GM23248 (cell line): ENCODE data around the gene SEMA7A. TPM values are rescaled to one million over a fixed set of nuclear protein-coding genes. Genes with fewer than 3 reads are reported as not detected.

Source experiments
- DNase-seq: peaks from one replicate; pipeline ENCODE4 v3.0.0-alpha.2; 2015
- H2AFZ ChIP-seq: fragments of 200-600 bp; sonication (generic); 2 replicates; pipeline ENCODE4 v1.6.1; 2016; ENCODE audit warnings: antibody characterized with exemption
- H3F3A ChIP-seq: fragments of 200-600 bp; sonication (generic); 2 replicates; pipeline ENCODE4 v1.6.1; 2016; ENCODE audit warnings: mild to moderate bottlenecking, antibody characterized with exemption, mixed run types; ENCODE audit not compliant: insufficient read depth
- H3K27ac ChIP-seq: fragments of 200-600 bp; sonication (generic); 2 replicates; pipeline ENCODE4 v1.5.1; 2016; ENCODE audit warnings: mild to moderate bottlenecking
- H3K27me3 ChIP-seq: fragments of 200-600 bp; sonication (generic); replicated peaks from 2 replicates; pipeline ENCODE4 v1.6.1; 2016; ENCODE audit warnings: mild to moderate bottlenecking; ENCODE audit not compliant: insufficient read depth
- H3K36me3 ChIP-seq: fragments of 200-600 bp; sonication (generic); 2 replicates; pipeline ENCODE4 v1.6.1; 2016; ENCODE audit warnings: low read depth, mild to moderate bottlenecking
- H3K4me1 ChIP-seq: fragments of 200-600 bp; sonication (generic); 2 replicates; pipeline ENCODE4 v1.6.1; 2016; ENCODE audit warnings: mild to moderate bottlenecking; ENCODE audit not compliant: insufficient read depth
- H3K4me2 ChIP-seq: fragments of 200-600 bp; sonication (generic); one replicate; pipeline ENCODE4 v1.6.1; 2016; ENCODE audit warnings: mild to moderate bottlenecking; ENCODE audit not compliant: unreplicated experiment
- H3K4me3 ChIP-seq: fragments of 200-600 bp; sonication (generic); 2 replicates; pipeline ENCODE4 v1.5.1; 2016; ENCODE audit warnings: mild to moderate bottlenecking
- H3K79me2 ChIP-seq: fragments of 200-600 bp; sonication (generic); 2 replicates; pipeline ENCODE4 v1.6.1; 2016; ENCODE audit warnings: mild to moderate bottlenecking; ENCODE audit not compliant: insufficient read depth
- H3K9ac ChIP-seq: fragments of 200-600 bp; sonication (generic); 2 replicates; pipeline ENCODE4 v1.6.1; 2016; ENCODE audit warnings: mild to moderate bottlenecking
- H3K9me2 ChIP-seq: fragments of 200-600 bp; sonication (generic); 2 replicates; pipeline ENCODE4 v1.6.1; 2016; ENCODE audit warnings: mixed run types, mild to moderate bottlenecking, moderate library complexity; ENCODE audit not compliant: insufficient read depth
- H3K9me3 ChIP-seq: fragments of 200-600 bp; sonication (generic); one replicate; pipeline ENCODE4 v1.6.1; 2017; ENCODE audit warnings: low read depth
- H4K20me1 ChIP-seq: fragments of 200-600 bp; sonication (generic); 2 replicates; pipeline ENCODE4 v1.6.0; 2016; ENCODE audit not compliant: insufficient read depth
- EZH2 ChIP-seq: fragments of 200-600 bp; sonication (generic); IDR thresholded peaks from 2 replicates; pipeline ENCODE4 v1.6.1; 2018; ENCODE audit warnings: antibody characterized with exemption, mild to moderate bottlenecking; ENCODE audit not compliant: insufficient read depth, poor library complexity, severe bottlenecking
- EZH2phosphoT487 ChIP-seq: fragments of 200-600 bp; sonication (generic); IDR thresholded peaks from 2 replicates; pipeline ENCODE4 v1.6.1; 2018; ENCODE audit warnings: antibody characterized with exemption, moderate library complexity, mild to moderate bottlenecking, low read depth; ENCODE audit not compliant: insufficient read depth
- WGBS, 2 experiments: methylation state at CpG; one replicate each; pipeline ENCODE4 v1.1.6; 2015 to 2017; ENCODE audit warnings: low lambda C conversion rate in 2 of 2, low coverage in 1 of 2; ENCODE audit errors: missing lambda C conversion rate in 2 of 2; 5-methylcytosine and 5-hydroxymethylcytosine counted together
- in situ Hi-C: fragments of 300-500 bp; cut with MboI; formaldehyde crosslinking; loops from 2 replicates; pipeline ENCODE4 v1.15.0; 2020
- polyA plus RNA-seq: library from polyadenylated mRNA; unstranded; fragments of >200 nt; fragmentation: Nextera tagmentation; extraction: Ambion mirVana; gene quantifications from 2 replicates; pipeline ENCODE4 v1.2.1, GENCODE V29; 2016
- total RNA-seq: library from RNA; depleted of rRNA; stranded (reverse); fragments of >200 nt; shearing (Covaris generic); gene quantifications from 2 replicates; pipeline ENCODE4 v1.2.3, GENCODE V29; 2014

SEMA7A gene
- total and polyA plus RNA-seq, 2 experiments from 2014 or later = 42.3 to 132 TPM

DNA sequence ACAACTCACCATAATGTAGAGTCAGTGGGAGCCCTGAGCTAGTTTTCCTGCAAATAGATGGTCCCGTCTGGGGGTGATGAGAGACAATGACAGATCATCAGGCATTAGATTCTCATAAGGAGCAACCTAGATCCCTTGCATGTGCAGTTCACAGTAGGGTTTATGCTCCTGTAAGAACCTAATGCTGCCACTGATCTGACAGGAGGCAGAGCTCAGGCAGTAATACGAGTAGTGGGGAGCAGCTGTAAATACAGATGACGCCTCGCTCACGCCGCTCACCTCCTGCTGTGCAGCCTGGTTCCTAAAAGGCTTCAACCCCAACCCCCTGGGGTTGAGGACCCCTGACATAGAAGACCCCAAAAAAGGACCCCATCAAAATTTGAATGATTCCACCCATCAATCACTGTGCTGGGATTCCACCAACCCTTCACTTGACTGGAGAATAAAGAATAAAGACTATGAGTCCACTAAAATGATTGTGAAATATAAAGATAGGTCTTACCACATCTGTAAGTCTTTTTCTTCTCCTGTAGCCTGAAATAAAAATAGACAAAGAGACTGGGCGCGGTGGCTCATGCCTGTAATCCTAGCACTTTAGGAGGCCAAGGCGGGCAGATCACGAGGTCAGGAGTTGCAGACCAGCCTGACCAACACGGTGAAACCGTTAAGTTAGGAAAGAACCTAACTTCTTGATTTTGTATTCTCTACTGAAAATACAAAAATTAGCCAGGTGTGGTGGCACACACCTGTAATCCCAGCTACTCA is 37.1 kb upstream of the SEMA7A start:
- H2AFZ ChIP-seq = no peak overlapping the region
- no peak overlapping the region for H3K4me3 ChIP-seq
- H3K9me3 ChIP-seq = no peaks in the 10 kb centered on the region
- H3K4me2 ChIP-seq = no peak overlapping the region
- no peaks in the 10 kb centered on the region for H3K79me2 ChIP-seq
- WGBS, 2 experiments = 93 to 98% methylated on average over 12 of the region's 12 CpGs
- in situ Hi-C loops = no loop called here
- no peak overlapping the region for H3K27ac ChIP-seq
- no peaks in the 10 kb centered on the region for H3K4me1 ChIP-seq
- H3K9ac ChIP-seq = no peak overlapping the region
- H3F3A ChIP-seq = no peaks in the 10 kb centered on the region
- TF ChIP-seq EZH2 = no peak
- no peak for TF ChIP-seq EZH2phosphoT487
- no peak for DNase-seq
- no peaks in the 10 kb centered on the region for H3K9me2 ChIP-seq
- H3K36me3 ChIP-seq = no peaks in the 10 kb centered on the region
- no peaks in the 10 kb centered on the region for H3K27me3 ChIP-seq
- no peaks in the 10 kb centered on the region for H4K20me1 ChIP-seq

GRCh38 chr15:74468341-74469032 is 34.7 kb upstream of the SEMA7A start:
- DNase-seq = no peak
- Histone ChIP-seq H3F3A (no peaks in the 10 kb centered on the region), H3K9me3 (no peaks in the 10 kb centered on the region), H3K27me3 (no peaks in the 10 kb centered on the region), H3K4me3 (no peak overlapping the region), H2AFZ (no peak overlapping the region), H3K27ac (no peak overlapping the region), H3K79me2 (peaks cover 3% of the 10 kb centered on the region; the same call in 1 of the 2 replicates), H3K4me1 (no peaks in the 10 kb centered on the region), H4K20me1 (no peaks in the 10 kb centered on the region), H3K9ac (no peak overlapping the region), H3K4me2 (no peak overlapping the region), H3K9me2 (no peaks in the 10 kb centered on the region), H3K36me3 (no peaks in the 10 kb centered on the region)
- no peak for TF ChIP-seq EZH2phosphoT487
- TF ChIP-seq EZH2 = no peak
- in situ Hi-C loops = no loop called here
- 96 to 100% methylated on average over 6 of the region's 6 CpGs for WGBS, 2 experiments

- DNase-seq = no peak
- H4K20me1 ChIP-seq = no peaks in the 10 kb centered on the region
- no peaks in the 10 kb centered on the region for H3K36me3 ChIP-seq
- H3K4me2 ChIP-seq = no peak overlapping the region
- in situ Hi-C loops = no loop called here
- 94 to 98% methylated on average over 1 of the region's 1 CpG for WGBS, 2 experiments
- H3K27me3 ChIP-seq = no peaks in the 10 kb centered on the region
- H2AFZ ChIP-seq = no peak overlapping the region
- H3K4me3 ChIP-seq = no peak overlapping the region
- no peak overlapping the region for H3K27ac ChIP-seq
- H3K79me2 ChIP-seq = peaks cover 20% of the 10 kb centered on the region
- no peaks in the 10 kb centered on the region for H3K9me2 ChIP-seq
- no peaks in the 10 kb centered on the region for H3K9me3 ChIP-seq
- H3K4me1 ChIP-seq = no peaks in the 10 kb centered on the region
- peaks cover 2% of the 10 kb centered on the region; the same call in 1 of the 2 replicates for H3F3A ChIP-seq
- TF ChIP-seq EZH2 = no peak
- no peak for TF ChIP-seq EZH2phosphoT487
- no peak overlapping the region for H3K9ac ChIP-seq
These were observed 32.8 kb upstream of the SEMA7A start for GRCh38 chr15:74466570-74466969.

- TF ChIP-seq EZH2phosphoT487 (no peak), EZH2 (no peak)
- WGBS, 2 experiments = 93 to 100% methylated on average over 2 of the region's 2 CpGs
- no peak for DNase-seq
- H3K36me3 ChIP-seq = no peaks in the 10 kb centered on the region
- H3K27me3 ChIP-seq = no peaks in the 10 kb centered on the region
- H3K4me3 ChIP-seq = no peak overlapping the region
- no peak overlapping the region for H3K9ac ChIP-seq
- H3K79me2 ChIP-seq = peaks cover 28% of the 10 kb centered on the region
- H4K20me1 ChIP-seq = no peaks in the 10 kb centered on the region
- no peak overlapping the region for H3K4me2 ChIP-seq
- H3K4me1 ChIP-seq = 0 out of 2 replicates have a peak, but pooled peaks cover 3% of the 10 kb centered on the region
- peaks cover 4% of the 10 kb centered on the region; the same call in 1 of the 2 replicates for H3F3A ChIP-seq
- in situ Hi-C loops = no loop called here
- H3K27ac ChIP-seq = no peak overlapping the region
- H3K9me3 ChIP-seq = no peaks in the 10 kb centered on the region
- no peaks in the 10 kb centered on the region for H3K9me2 ChIP-seq
- H2AFZ ChIP-seq = no peak overlapping the region
These were observed 31.1 kb upstream of the SEMA7A start for GRCh38 chr15:74464897-74465296.
